Measurements from ENCODE around the gene ZFPM1.

ZFPM1 gene

DNA sequence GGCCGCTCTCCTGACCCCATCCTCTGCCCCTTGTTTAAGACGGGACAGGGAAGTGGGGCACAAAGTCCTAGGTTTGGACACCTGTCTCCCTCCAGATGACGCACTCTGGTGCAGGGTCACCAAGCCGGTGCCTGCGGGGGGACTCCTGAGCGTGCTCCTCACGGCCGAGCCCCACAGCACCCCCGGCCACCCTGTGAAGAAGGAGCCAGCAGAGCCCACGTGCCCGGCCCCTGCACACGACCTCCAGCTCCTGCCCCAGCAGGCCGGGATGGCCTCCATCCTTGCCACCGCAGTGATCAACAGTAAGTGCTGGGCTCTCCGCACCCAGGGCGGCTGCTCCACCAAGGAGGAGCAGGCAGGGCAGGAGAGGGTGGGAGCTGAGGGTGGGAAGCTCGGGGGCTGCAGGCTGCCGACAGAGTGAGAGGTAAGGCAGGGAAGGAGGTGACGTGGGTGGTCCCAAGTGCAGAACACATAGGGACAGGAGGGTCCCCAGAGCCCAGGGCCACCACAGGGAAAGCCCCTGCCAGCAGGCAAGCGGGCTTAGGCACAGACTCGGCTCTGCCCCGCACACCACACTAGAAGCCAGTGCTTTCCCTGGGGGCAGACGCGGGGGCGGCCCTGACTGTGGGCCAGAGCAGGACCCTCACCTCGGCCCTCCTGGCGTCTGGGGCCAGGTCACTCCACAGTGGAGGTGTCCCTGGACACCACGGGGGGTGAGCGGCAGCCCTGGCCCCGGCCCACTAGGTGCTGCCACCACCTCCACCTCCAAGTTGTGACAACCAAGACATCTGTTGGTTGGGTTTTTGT lies 75.1 kb downstream of the ZFPM1 start:
- DNase-seq (ENCODE audit: low spot score): no peak

DNA sequence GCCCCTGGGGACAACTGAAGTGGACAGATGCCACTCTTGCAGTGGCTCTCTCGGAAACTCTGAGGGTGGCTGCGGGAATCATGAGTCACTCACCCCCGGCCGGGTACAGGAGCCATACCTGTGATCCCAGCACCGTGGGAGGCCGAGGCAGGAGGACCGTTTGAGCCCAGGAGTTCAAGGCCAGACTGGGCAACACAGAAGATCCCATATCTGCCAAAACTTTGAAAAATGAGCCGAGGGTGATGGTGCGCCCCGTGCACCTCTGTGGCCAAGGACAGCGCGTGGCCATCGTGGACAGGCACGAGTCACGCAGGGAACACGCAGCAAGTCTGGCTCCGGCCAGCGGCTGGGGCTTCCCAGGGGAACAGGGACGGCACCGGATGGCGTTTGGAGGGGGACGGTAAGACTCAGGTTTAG lies 75.8 kb downstream of the ZFPM1 start:
- no peak for DNase-seq (ENCODE audit: low spot score)

DNA sequence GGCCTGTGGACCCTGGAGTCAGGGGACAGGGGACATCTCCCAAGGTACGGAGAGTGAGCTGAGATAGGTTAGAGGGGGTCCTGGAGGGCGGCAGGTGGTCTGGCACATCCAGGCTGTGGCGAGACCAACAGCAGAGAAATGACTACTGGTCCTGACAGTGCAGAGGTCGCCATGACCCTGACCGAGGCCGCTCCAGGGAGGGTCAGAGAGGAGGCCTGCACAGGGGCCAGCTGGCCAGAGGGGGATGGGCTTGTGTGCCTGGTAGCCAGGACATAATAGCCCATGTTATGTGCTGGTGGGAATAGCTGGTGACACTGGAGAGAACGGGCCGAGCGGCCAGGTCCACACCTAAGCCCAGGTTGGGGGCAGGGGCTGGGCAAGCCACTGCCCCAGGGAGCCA lies 76.5 kb downstream of the ZFPM1 start:
- no peak for DNase-seq (ENCODE audit: low spot score)

DNA sequence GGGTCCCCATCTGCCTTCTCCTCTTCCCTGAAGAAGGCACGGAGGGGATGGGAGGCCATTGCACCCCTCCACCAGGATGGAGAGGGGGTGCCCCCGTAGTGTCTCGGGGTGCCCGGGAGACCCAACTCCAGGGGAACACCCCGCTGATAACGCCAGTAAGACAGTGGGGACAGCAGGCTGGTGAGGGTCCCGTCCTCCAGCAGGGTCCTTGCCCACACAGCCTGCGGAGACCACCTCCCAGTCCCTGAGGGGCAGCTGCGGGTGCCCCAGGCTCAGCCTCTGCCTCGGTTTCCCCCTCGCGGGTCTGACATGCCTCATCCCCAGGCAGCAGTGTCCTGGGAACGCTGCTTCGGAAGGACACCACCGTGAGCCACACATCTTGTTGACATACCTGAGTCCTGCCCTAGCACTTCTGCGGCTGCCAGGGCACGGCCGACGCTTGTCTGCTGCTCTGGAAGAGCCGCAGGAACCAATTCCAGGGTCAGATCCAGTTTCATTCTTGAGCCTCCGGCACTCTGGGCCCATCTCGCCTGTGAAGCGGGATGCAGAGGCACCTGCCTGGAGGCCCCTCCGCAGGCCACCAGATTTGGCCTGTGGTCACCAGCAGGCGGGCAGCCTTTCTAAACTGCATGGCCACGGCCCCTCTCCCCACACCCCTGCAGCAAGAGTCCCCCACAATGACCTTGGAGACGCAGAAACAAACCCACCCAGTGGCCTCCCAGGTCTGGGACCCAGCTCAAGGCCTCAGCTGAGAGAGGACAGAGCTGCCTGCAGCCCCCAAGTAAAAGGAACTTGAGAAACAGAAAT lies 77.2 kb downstream of the ZFPM1 start:
- DNase-seq (ENCODE audit: low spot score): no peak

DNA sequence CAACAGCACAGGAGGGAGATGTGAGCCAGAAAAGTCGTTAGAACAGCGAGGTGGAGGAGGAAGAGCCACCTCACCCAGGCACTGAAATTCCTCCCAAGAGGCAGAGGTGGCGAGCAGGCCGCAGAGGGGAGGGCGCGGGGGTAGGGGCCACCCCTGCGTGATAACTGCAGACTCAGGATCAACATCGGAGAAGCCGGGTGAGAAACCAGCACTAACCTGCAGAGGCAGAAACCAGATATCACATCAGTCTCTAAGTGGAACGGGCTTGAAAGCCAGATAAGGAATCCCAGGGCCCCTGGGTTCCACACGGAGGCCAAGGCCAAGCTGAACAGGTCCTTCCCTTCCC lies 77.8 kb downstream of the ZFPM1 start:
- no peak for DNase-seq (ENCODE audit: low spot score)

DNA sequence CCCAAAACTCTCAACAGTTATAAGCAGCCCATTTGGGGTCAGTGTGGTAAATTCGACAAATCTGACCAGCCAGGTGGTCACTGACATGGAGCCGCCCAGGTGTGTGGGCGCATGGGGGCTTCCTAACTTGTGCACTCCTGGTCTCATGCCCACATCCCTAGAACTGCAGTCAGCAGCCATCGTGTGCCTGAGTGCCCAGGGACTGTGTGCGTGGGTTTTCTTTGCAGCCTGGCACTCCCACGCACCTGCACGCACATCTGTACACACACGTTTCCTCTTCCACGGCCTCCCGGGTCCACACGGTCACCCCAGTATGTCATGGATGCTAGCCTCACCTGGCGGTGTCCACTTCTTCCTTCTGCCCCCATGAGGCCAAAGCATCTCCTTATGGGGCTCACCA lies 78.3 kb downstream of the ZFPM1 start:
- DNase-seq (ENCODE audit: low spot score): no peak

DNA sequence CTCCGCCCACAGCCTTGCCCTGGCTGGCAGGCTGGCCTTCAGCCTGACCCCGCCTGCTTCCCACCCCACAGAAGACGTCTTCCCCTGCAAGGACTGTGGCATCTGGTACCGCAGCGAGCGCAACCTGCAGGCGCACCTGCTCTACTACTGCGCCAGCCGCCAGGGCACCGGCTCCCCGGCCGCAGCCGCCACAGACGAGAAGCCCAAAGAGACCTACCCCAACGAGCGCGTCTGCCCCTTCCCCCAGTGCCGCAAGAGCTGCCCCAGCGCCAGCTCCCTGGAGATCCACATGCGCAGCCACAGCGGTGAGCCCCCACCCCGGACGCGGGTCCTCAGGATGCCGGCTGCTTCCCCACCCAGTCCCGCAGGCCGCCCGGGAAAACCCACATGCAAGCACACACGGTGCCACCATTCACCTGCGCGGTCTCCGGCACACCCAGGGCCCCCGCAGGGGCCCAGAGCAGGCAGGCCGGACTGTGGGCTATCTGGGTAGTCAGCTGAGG lies 78.9 kb downstream of the ZFPM1 start:
- DNase-seq (ENCODE audit: low spot score): no peak

DNA sequence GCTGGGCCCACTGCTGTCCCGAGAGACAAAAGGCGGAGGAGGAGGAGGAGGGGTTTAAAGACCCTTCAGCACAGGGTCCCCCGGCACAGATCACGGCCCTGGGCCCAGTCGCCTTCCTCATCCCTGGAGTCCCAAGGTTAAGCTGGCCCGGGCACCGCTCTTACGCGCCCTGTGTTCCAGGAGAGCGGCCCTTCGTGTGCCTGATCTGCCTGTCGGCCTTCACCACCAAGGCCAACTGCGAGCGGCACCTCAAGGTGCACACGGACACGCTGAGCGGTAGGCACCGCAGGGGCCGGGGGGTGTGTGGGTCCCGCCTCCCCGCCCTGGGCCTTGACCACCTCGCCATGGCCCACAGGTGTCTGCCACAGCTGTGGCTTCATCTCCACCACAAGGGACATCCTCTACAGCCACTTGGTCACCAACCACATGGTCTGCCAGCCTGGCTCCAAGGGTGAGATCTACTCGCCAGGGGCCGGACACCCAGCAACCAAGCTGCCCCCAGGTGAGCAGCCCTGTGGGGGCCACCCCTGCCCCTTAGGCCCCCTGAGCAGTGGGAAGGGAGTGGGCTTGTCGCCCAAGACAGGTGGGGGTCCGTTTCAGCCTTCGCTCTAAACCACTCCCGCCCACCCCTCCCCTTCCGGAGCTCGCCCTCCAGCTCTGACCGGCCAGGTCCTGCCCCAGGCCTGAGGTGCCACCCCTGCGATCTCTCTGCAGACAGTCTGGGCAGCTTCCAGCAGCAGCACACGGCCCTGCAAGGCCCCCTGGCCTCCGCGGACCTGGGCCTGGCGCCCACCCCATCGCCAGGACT lies 79.6 kb downstream of the ZFPM1 start:
- no peak for DNase-seq (ENCODE audit: low spot score)

DNA sequence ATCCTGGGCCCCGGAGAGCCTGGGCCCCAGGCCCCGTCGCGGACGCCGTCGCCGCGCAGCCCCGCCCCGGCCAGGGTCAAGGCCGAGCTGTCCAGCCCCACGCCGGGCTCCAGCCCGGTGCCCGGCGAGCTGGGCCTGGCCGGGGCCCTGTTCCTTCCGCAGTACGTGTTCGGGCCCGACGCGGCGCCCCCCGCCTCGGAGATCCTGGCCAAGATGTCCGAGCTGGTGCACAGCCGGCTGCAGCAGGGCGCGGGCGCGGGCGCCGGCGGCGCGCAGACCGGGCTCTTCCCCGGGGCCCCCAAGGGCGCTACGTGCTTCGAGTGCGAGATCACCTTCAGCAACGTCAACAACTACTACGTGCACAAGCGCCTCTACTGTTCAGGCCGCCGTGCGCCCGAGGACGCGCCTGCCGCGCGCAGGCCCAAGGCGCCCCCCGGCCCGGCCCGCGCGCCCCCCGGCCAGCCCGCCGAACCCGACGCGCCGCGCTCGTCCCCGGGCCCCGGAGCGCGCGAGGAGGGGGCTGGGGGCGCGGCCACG lies 80.4 kb downstream of the ZFPM1 start:
- no peak for DNase-seq (ENCODE audit: low spot score)

DNA sequence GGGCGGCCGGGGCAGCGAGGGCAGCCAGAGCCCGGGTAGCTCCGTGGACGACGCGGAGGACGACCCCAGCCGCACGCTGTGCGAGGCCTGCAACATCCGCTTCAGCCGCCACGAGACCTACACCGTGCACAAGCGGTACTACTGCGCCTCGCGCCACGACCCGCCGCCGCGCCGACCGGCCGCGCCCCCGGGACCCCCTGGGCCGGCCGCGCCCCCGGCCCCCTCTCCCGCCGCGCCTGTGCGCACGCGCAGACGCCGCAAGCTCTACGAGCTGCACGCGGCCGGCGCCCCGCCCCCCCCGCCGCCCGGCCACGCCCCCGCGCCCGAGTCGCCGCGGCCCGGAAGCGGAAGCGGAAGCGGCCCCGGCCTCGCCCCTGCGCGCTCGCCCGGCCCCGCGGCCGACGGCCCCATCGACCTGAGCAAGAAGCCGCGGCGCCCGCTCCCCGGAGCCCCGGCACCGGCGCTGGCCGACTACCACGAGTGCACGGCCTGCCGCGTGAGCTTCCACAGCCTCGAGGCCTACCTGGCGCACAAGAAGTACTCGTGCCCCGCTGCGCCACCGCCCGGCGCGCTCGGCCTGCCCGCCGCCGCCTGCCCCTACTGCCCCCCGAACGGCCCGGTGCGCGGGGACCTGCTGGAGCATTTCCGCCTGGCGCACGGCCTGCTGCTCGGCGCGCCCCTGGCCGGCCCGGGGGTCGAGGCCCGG lies 81.0 kb downstream of the ZFPM1 start:
- DNase-seq (ENCODE audit: low spot score): peak; percentile 84

DNA sequence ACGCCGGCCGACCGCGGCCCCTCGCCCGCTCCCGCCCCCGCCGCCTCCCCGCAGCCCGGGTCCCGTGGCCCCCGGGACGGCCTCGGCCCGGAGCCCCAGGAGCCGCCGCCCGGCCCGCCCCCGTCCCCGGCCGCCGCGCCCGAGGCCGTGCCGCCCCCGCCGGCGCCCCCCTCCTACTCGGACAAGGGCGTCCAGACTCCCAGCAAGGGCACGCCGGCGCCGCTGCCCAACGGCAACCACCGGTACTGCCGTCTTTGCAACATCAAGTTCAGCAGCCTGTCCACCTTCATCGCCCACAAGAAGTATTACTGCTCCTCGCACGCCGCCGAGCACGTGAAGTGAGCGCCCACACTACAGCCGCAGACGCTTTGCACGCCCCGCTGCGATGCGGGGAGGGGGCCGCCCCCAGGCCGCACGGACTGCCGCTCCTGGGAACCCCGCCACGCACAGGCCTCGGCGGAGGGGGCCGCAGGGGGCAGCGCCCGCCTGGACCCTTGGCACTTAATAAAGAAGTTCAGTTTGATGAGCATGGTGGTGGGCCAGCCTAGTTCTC lies 81.6 kb downstream of the ZFPM1 start:
- DNase-seq (ENCODE audit: low spot score): peak; percentile 40

DNA sequence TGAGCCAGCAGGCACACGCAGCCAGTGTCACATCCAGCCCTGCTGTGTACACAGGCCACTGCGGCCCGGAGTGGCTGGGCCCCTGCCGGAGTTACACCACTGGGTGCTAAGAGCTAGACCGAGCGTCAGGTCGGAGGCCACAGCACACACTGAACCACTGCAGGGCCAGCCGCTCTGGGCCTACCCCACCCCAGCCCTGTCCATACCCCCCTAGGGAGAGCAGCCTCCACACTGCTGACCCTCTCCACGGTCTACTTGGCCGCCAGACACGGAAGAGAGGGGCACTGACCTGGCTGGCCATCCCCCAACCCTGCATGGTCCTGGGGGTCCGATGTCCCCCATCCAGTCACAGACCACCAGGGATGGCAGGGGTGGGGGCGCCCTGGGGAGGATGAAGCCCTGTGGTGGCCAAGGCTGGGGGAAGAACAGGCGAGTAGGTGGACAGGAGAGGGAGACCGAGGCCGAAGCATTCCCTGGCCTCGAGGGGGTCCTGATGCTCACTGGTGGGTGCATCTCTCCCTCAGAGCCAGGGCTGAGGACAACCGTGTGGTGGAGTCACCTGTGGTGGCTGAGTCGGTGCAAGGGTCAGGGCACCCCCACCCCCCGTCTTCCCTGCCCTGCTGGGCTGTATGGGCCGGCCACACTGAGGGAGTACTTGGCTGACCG lies 82.2 kb downstream of the ZFPM1 start:
- no peak for DNase-seq (ENCODE audit: low spot score)

DNA sequence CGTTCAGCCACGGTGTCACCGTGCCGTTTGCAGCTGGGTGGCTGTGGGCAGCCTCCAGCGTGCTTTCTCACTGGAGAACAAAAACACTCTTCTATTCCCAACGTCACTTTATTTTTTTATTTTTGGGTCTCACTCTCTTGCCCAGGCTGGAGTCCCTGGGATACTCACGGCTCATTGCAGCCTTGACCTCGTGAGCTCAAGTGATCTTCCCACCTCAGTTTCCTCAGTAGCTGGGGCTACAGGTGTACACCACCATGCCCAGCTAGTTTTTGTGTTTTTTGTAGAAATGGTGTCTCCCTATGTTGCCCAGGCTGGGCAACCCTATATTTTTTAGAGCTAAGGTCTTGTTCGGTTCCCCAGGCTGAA lies 82.8 kb downstream of the ZFPM1 start:
- no peak for DNase-seq (ENCODE audit: low spot score)

DNA sequence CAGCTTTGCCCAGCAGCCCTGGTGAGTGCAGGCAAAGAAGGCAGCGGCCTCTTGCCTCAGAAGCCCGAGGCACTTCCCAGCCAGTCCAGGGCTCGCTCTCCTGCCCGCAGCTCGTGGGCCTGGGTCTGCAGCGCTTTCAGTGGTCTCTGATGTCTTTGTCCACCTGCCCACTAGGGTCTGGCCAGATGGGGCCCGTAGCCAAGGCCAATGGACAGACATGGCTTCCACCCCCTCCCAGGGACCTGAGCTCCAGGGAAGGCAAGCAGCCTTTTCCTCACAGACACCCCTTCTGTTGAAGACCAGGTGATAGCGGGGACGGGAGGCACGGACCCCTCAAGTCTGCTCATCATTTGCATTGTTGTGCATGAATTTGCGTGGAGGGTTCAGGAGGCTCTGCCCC lies 83.4 kb downstream of the ZFPM1 start:
- no peak for DNase-seq (ENCODE audit: low spot score)

DNA sequence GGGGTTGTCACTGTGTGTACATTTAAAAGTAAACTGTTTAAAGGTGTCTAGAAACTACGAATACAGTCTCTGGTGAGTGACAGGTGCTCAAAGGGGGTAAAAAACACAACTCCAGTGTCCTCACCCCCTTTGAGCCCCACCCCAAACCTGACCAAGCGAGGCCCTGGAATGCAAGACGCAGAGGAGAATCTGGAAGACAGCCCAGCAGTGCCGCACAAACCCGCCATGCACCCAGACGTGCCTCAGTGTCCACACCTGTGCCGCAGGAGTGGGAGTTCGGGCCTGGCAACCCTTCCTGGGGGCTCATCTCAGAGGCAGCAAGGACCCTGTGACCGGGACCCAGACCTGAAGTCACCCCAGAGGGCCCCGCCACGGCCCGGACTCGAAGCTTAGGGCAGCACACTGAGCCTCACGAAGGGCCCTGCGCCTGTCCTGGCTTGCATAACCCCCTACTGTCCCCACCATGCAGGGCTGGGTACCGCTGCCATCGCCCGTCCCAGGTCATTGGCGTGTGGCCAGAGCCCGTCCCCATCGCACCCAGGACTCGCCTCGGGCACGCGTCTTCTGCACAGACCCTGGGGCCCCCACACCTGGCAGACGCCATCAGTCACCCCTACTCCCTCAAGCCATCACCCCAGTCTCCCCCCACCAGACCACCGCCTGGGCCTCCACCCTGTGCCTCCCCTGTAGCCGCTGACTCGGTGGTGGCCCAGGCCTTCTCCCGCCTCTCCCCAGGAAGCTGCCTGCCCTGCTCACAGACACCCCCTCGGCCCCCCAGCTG lies 84.1 kb downstream of the ZFPM1 start:
- no peak for DNase-seq (ENCODE audit: low spot score)

DNA sequence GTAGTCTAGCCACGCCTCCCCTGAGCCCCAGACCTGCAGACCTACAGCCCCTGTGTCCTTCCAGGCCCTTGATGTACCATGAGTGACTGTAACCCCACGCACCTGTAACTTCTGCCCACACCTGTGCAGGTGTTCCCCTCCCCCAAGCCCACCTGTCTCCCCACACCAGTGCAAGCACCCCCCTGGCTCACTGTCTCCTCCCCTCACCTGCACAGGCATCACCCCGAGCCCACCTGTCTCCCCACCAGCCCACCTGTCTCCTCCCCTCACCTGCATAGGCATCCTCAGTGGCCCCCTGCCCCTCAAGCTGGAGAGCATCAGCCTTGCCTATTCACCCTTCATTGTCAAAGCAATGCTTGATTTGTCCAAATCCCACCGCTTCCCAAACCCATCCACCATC lies 84.8 kb downstream of the ZFPM1 start:
- DNase-seq (ENCODE audit: low spot score): no peak

DNA sequence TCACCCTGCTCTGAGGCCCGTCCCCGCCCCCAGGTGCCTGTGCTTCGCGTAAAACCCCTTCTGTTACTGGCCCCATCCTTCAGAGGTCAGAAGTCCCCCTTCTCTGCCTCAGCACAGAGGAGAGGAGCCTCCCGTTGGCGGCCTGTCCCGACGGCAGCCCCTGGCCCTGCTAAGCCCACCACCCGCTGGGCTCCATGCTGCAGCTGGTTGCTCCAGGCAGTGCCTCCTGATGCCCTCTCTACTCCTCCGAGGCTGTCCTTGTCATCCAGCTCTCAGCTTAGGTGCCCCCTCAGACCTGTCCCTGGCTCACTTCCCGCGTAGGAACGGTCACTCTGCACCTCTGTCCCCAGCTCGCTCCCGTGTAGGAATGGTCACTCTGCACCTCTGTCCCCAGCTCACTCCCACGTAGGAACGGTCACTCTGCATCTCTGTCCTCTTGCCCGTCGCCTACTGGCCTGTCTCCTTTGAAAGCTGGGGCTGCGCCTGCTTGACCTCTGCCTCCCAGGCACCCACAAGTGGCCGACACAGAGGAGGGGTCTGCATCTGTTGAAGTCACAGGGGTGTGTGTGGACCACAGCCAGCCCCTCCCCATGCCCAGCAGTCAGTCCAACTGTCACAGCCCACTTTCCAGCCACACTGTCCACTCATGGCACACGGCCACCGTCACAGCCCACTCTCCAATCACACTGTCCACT lies 85.4 kb downstream of the ZFPM1 start:
- no peak for DNase-seq (ENCODE audit: low spot score)

DNA sequence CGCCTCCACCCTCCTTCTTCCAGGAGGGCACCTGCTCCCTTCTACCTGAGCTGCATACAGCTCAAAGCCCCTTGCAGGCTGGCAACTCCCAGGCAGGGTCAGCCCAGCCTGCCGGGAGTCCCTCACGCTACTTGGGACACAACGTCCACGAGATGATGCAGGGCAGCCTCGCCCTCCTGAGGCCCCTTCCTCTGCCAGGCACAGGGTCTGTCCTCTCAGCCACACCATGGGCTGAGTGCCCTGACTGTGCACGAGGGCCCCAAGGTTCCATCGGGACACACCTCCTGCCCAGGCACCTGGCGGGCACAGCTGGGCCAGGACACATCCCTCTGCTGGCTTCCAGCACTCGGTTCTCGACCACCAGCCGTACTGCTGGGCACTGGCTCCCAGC lies 86.2 kb downstream of the ZFPM1 start:
- no peak for DNase-seq (ENCODE audit: low spot score)

DNA sequence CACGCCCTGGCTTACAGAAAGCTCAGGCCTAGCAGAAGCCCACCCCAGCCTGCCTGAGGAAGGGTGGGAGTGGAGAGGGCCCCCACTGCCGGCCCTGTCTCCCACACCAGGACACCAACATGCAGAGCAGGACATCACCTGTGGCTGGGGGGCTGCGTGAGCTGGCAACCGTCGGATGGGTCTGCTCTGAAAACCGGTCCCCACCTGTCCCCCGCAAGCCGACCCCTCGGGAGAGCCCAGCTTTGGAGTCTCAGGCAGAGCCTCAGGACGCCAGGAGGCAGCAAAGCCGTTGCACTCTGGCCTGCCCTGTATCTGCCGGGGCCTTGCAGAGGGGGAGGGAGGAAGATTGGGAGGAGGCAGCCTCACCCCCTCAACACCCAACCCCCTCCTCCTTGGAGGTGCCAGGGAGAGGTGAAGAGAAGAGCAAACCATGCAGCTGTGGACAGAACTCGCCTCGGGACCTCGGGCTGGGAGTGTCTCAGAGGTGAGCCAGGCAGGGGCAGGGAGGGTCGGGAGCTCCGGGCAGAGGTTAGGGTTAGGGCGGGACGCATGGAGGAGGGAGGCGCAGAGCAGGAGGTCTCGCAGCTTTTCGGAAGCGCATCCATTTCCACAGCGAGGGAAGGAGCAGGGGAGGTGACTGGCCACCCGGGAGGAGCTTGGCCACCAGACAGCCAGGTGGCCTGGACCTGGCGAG lies 86.7 kb downstream of the ZFPM1 start:
- DNase-seq (ENCODE audit: low spot score): no peak
